ENCODE data around the gene AGGF1. TPM values are rescaled to one million over a fixed set of nuclear protein-coding genes. Genes with fewer than 3 reads are reported as not detected.

AGGF1 gene
- polyA plus RNA-seq, 1 donor from 2014 or later, result 41.2 TPM

DNA sequence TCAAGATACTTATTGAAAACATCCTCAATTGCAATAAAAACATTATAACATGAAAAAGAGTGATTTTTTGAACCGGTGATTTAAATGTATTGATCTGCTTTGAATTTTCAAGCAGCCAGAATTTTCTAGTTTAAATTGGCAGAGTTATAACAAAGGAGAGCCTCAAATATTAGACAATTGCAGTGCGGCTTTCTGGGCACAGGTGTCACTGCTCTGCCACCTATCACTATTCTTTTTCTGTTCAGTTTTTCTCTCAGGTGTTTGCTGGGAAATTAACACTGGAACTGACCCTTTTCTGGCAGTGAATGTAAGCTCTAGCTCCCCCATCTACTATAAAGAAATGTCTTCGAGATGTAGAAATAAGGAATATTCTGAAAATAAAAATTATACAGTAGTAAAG is 33.8 kb downstream of the AGGF1 start:
- H3K27me3 ChIP-seq (ENCODE audit: insufficient read depth, low read depth, low read length), result no peaks in the 10 kb centered on the region
- H3K4me3 ChIP-seq (ENCODE audit: low read length), result no peak overlapping the region
- H3K4me2 ChIP-seq (ENCODE audit: low read length), result no peak overlapping the region
- H4K20me1 ChIP-seq (ENCODE audit: insufficient read depth), result no peaks in the 10 kb centered on the region
- H3F3A ChIP-seq (ENCODE audit: insufficient read depth, low read length, poor library complexity, severe bottlenecking), result no peaks in the 10 kb centered on the region
- no peaks in the 10 kb centered on the region for H3K36me3 ChIP-seq (ENCODE audit: insufficient read depth, low read length)
- no peaks in the 10 kb centered on the region for H3K79me2 ChIP-seq (replicated peaks; ENCODE audit: insufficient read depth, low read length)
- TF ChIP-seq POLR2AphosphoS5 (IDR thresholded peaks at IDR 0.05) (no peak), RAD21 (conservative IDR thresholded peaks at IDR 0.05) (peak; percentile 63), TAF1 (IDR thresholded peaks at IDR 0.05; ENCODE audit: low read depth) (no peak), EZH2 (IDR thresholded peaks at IDR 0.05; ENCODE audit: borderline replicate concordance, insufficient read depth, low read length, poor library complexity, severe bottlenecking) (no peak), EP300 (conservative IDR thresholded peaks at IDR 0.05; ENCODE audit: poor library complexity, severe bottlenecking) (no peak), MXI1 (conservative IDR thresholded peaks at IDR 0.05; ENCODE audit: poor library complexity, severe bottlenecking) (no peak), CTCF (IDR thresholded peaks at IDR 0.05; ENCODE audit: poor library complexity, severe bottlenecking) (peak; percentile 60), SMC3 (conservative IDR thresholded peaks at IDR 0.05; ENCODE audit: poor library complexity) (peak; percentile 57)
- TF ChIP-seq, protein P1, sequence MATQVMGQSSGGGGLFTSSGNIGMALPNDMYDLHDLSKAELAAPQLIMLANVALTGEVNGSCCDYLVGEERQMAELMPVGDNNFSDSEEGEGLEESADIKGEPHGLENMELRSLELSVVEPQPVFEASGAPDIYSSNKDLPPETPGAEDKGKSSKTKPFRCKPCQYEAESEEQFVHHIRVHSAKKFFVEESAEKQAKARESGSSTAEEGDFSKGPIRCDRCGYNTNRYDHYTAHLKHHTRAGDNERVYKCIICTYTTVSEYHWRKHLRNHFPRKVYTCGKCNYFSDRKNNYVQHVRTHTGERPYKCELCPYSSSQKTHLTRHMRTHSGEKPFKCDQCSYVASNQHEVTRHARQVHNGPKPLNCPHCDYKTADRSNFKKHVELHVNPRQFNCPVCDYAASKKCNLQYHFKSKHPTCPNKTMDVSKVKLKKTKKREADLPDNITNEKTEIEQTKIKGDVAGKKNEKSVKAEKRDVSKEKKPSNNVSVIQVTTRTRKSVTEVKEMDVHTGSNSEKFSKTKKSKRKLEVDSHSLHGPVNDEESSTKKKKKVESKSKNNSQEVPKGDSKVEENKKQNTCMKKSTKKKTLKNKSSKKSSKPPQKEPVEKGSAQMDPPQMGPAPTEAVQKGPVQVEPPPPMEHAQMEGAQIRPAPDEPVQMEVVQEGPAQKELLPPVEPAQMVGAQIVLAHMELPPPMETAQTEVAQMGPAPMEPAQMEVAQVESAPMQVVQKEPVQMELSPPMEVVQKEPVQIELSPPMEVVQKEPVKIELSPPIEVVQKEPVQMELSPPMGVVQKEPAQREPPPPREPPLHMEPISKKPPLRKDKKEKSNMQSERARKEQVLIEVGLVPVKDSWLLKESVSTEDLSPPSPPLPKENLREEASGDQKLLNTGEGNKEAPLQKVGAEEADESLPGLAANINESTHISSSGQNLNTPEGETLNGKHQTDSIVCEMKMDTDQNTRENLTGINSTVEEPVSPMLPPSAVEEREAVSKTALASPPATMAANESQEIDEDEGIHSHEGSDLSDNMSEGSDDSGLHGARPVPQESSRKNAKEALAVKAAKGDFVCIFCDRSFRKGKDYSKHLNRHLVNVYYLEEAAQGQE (IDR thresholded peaks at IDR 0.05; ENCODE audit: borderline replicate concordance), result no peak
- no peak overlapping the region for H2AFZ ChIP-seq (ENCODE audit: low read depth, low read length)
- H3K9me2 ChIP-seq (ENCODE audit: insufficient read depth, low read length), result no peaks in the 10 kb centered on the region
- no peak overlapping the region for H3K27ac ChIP-seq (ENCODE audit: low read length)
- H3K9me3 ChIP-seq (ENCODE audit: low read length), result no peaks in the 10 kb centered on the region
- no peak overlapping the region for H3K9ac ChIP-seq (ENCODE audit: low read length)

- Histone ChIP-seq H3K4me3 (ENCODE audit: low read length) (no peak overlapping the region), H3K9me2 (ENCODE audit: insufficient read depth, low read length) (no peaks in the 10 kb centered on the region), H3K27ac (ENCODE audit: low read length) (no peak overlapping the region), H3K4me2 (ENCODE audit: low read length) (no peak overlapping the region), H2AFZ (ENCODE audit: low read depth, low read length) (no peak overlapping the region), H3K79me2 (replicated peaks; ENCODE audit: insufficient read depth, low read length) (no peaks in the 10 kb centered on the region), H3F3A (ENCODE audit: insufficient read depth, low read length, poor library complexity, severe bottlenecking) (no peaks in the 10 kb centered on the region), H4K20me1 (ENCODE audit: insufficient read depth) (no peaks in the 10 kb centered on the region), H3K9ac (ENCODE audit: low read length) (no peak overlapping the region), H3K27me3 (ENCODE audit: insufficient read depth, low read depth, low read length) (no peaks in the 10 kb centered on the region), H3K9me3 (ENCODE audit: low read length) (no peaks in the 10 kb centered on the region), H3K36me3 (ENCODE audit: insufficient read depth, low read length) (no peaks in the 10 kb centered on the region)
- TF ChIP-seq EZH2 (IDR thresholded peaks at IDR 0.05; ENCODE audit: borderline replicate concordance, insufficient read depth, low read length, poor library complexity, severe bottlenecking), result no peak
- no peak for TF ChIP-seq MXI1 (conservative IDR thresholded peaks at IDR 0.05; ENCODE audit: poor library complexity, severe bottlenecking)
- no peak for TF ChIP-seq EP300 (conservative IDR thresholded peaks at IDR 0.05; ENCODE audit: poor library complexity, severe bottlenecking)
- TF ChIP-seq CTCF (IDR thresholded peaks at IDR 0.05; ENCODE audit: poor library complexity, severe bottlenecking), result no peak
- no peak for TF ChIP-seq RAD21 (conservative IDR thresholded peaks at IDR 0.05)
- TF ChIP-seq, protein P1 (IDR thresholded peaks at IDR 0.05; ENCODE audit: borderline replicate concordance), result no peak
- no peak for TF ChIP-seq TAF1 (IDR thresholded peaks at IDR 0.05; ENCODE audit: low read depth)
- no peak for TF ChIP-seq POLR2AphosphoS5 (IDR thresholded peaks at IDR 0.05)
Measured at GRCh38 chr5:77065256-77065655, 35.1 kb downstream of the AGGF1 start.

All from neural cell (in vitro differentiated cells).